Right lobe of liver (tissue), 4 donors: ENCODE results near the gene ITGA8.

Source experiments
- CTCF ChIP-seq, 4 donors: fragments of 200-600 bp in 3 of 4; fragments of 450-650 bp in 1 of 4; IDR thresholded peaks; one replicate each; pipeline versions ENCODE4 v1.5.1 to v1.8.0; 2016 to 2022; ENCODE audit warnings: antibody characterized with exemption in 4 of 4, mild to moderate bottlenecking in 2 of 4
- POLR2A ChIP-seq: fragments of 450-650 bp; IDR thresholded peaks from one replicate; pipeline ENCODE4 v1.6.1; 2017; ENCODE audit warnings: antibody characterized with exemption, mild to moderate bottlenecking
- donor health status: DM: no; HTN: no; CAD: no.
- donor health status: DM: no; HTN: no; CAD: no.
- donor health status: DM: no; HTN: yes; CAD: no.

- no peak for TF ChIP-seq CTCF (IDR thresholded peaks at IDR 0.05)
- TF ChIP-seq POLR2A = no peak
Measured at GRCh38 chr10:15591937-15592336, 127.8 kb downstream of the ITGA8 start.
